Upper lobe of right lung (tissue), 1 donor: Measurements from ENCODE around the gene KCNMA1. TPM values are rescaled to one million over a fixed set of nuclear protein-coding genes. Genes with fewer than 3 reads are reported as not detected.

ENCODE experiments used
- ATAC-seq: fragments of 200-7000 bp; cut with Tn5 transposase; one replicate; pipeline ENCODE4 v1.9.1; 2020; ENCODE audit warnings: mild to moderate bottlenecking, moderate library complexity
- DNase-seq: peaks from one replicate; pipeline ENCODE4 v3.0.0-alpha.2; 2020
- H3K27ac ChIP-seq: fragments of 200-600 bp; one replicate; pipeline ENCODE4 v1.8.0; 2022
- H3K27me3 ChIP-seq: fragments of 200-600 bp; one replicate; pipeline ENCODE4 v1.8.0; 2022; ENCODE audit warnings: mild to moderate bottlenecking
- H3K36me3 ChIP-seq: fragments of 200-600 bp; one replicate; pipeline ENCODE4 v1.8.0; 2022
- H3K4me1 ChIP-seq: fragments of 200-600 bp; one replicate; pipeline ENCODE4 v1.8.0; 2022
- H3K4me3 ChIP-seq: fragments of 200-600 bp; one replicate; pipeline ENCODE4 v1.8.0; 2022; ENCODE audit warnings: mild to moderate bottlenecking
- H3K9me3 ChIP-seq: fragments of 200-600 bp; one replicate; pipeline ENCODE4 v1.8.0; 2022
- intact Hi-C: fragments of 100-400 bp; cut with DNase I; formaldehyde crosslinking; loops from one replicate; pipeline ENCODE4 v1.11.0; 2022
- total RNA-seq: library from RNA; stranded (reverse); fragmentation: NEBNext Ultra II Directional; extraction: Animal tissue kit (Norgen Biotek cat#: 25700); gene quantifications from one replicate; pipeline ENCODE4 v1.2.1, GENCODE V29; 2021
- TF ChIP-seq, protein P1 (sequence below): fragments of 200-600 bp; IDR thresholded peaks from one replicate; pipeline ENCODE4 v1.8.0; 2022; ENCODE audit warnings: antibody characterized with exemption
- donor health status: DM: no; HTN: yes; CAD: no; lungs with severe emphysema.

The KCNMA1 gene
- total RNA-seq, 1 donor from 2014 or later: 26.3 TPM

DNA sequence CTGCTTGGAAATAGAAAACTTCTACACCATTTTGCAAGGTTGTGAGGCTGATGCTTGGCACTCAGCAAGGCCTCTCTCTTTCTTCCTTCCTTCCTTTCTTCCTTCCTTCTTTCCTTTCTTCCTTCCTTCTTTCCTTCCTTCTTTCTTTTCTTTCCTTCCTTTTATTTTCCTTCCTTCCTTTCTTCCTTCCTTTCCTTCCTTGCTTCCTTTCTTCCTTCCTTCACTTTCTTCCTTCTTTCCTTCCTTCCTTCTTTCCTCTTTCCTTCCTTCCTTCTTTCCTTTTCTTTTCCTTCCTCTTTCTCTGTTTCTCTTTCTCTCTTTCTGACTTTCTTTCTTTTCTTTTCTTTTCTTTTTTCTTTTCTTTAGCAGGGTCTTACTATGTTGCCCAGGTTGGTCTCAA lies 460.4 kb downstream of the KCNMA1 start:
- no peaks in the 10 kb centered on the region for H3K27me3 ChIP-seq
- no peaks in the 10 kb centered on the region for H3K9me3 ChIP-seq
- DNase-seq (no peak), ATAC-seq (no peak)
- H3K36me3 ChIP-seq: no peaks in the 10 kb centered on the region
- intact Hi-C loops: loop anchor here (5.0 kb wide), 1 partner anchor 470 kb away; no protein-coding TSS in a partner anchor
- TF ChIP-seq, protein P1, sequence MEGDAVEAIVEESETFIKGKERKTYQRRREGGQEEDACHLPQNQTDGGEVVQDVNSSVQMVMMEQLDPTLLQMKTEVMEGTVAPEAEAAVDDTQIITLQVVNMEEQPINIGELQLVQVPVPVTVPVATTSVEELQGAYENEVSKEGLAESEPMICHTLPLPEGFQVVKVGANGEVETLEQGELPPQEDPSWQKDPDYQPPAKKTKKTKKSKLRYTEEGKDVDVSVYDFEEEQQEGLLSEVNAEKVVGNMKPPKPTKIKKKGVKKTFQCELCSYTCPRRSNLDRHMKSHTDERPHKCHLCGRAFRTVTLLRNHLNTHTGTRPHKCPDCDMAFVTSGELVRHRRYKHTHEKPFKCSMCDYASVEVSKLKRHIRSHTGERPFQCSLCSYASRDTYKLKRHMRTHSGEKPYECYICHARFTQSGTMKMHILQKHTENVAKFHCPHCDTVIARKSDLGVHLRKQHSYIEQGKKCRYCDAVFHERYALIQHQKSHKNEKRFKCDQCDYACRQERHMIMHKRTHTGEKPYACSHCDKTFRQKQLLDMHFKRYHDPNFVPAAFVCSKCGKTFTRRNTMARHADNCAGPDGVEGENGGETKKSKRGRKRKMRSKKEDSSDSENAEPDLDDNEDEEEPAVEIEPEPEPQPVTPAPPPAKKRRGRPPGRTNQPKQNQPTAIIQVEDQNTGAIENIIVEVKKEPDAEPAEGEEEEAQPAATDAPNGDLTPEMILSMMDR: no peak
- no peak overlapping the region for H3K4me3 ChIP-seq
- H3K27ac ChIP-seq: no peak overlapping the region
- H3K4me1 ChIP-seq: no peaks in the 10 kb centered on the region

DNA sequence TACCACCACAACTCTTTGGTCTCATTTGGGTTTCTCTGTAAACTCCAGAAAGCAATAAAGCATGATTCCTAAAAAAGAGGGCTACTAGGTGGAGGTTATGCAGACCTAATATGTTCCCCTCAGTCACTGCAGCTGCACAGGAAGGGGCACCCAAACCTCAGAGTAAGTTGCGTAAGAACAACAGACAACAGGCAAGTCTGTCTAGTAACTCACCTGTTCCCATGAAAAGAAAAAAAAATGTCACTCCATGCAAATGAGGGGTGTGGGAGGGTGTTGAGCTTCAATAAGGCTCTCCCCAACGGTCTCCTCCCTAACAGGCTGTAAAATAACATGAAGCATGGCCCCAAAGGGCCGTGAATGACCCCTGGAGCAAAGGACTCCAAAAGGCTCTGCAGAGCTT lies 461.4 kb downstream of the KCNMA1 start:
- H3K36me3 ChIP-seq: no peaks in the 10 kb centered on the region
- no peaks in the 10 kb centered on the region for H3K9me3 ChIP-seq
- no peak overlapping the region for H3K27ac ChIP-seq
- intact Hi-C loops: loop anchor here (5.0 kb wide), 1 partner anchor 471 kb away; no protein-coding TSS in a partner anchor
- no peak overlapping the region for H3K4me3 ChIP-seq
- no peaks in the 10 kb centered on the region for H3K27me3 ChIP-seq
- TF ChIP-seq, protein P1: no peak
- no peaks in the 10 kb centered on the region for H3K4me1 ChIP-seq
- DNase-seq (no peak), ATAC-seq (no peak)

DNA sequence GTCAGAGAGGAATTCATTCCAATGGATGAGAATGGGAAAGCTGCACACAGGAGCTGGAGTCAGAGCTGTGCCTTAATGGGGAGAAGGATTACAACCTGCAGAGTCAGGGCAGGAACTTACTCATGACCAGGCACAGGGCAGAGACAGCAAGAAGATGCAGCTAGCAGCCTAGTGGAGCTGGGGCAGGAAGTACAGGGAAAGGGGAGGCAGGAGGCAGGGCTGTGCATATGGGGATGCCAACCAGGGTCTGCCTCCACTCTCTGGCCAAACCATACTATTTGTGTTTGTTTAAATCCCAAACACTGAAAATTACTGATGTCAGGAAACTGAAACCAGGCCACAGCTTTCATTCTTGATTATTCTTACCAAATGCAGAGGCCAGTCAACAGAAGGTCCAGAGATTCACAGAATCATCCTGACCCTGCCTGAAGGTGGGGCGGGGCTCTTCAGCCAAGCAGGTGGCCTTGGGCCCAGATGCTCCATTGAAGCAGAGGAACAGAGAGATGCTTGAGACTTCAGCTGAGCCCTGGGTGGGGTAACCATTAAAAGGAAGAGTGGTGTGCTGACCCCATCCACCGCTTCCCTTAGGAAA lies 461.9 kb downstream of the KCNMA1 start:
- no peaks in the 10 kb centered on the region for H3K27me3 ChIP-seq
- no peaks in the 10 kb centered on the region for H3K9me3 ChIP-seq
- no peaks in the 10 kb centered on the region for H3K4me1 ChIP-seq
- no peak for DNase-seq
- TF ChIP-seq, protein P1: no peak
- intact Hi-C loops: loop anchor here (5.0 kb wide), 1 partner anchor 472 kb away; no protein-coding TSS in a partner anchor
- no peak for ATAC-seq
- H3K36me3 ChIP-seq: no peaks in the 10 kb centered on the region
- no peak overlapping the region for H3K27ac ChIP-seq
- H3K4me3 ChIP-seq: no peak overlapping the region

DNA sequence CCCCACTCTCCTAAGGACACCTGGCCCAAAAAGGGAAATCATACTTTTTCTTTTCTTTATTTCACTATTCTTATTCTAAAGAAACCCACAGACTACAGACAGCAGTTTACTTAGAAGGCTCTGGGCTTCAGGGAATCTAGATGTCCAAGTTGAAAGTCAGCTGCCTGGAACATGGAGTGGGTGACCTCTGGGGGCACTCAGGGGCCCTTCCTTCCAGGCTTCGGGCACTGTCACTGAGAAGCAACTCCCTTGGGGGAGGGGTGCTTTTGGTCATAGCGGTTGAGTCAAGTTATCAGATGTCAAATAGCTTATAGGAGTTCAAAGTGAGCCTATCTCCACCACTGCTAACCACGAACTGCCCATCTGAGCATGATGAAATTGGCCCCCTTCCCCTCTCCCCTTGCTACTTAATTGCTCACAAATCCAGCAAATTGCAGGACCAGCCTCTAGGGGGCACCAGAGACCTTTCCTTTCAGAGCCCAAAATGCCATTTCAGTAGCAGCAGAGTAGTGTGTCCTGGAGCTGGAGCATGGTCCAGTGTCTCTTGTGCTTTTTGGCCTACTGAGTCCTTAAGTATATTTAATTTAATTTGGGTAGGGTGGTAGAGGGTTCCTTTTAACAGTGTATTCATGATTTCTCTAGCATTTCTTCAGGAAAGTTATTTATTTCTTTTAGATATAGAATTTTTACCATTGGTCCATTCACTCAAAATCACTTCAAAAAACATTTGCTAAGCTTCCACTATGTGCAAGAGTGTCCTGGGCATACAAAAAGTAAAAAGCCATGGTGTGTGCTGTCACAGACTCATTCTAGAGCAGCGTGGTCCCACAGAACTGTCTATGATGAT lies 463.8 kb downstream of the KCNMA1 start:
- ATAC-seq: peak; percentile 94
- H3K4me3 ChIP-seq: no peak overlapping the region
- H3K36me3 ChIP-seq: no peaks in the 10 kb centered on the region
- no peaks in the 10 kb centered on the region for H3K9me3 ChIP-seq
- no peaks in the 10 kb centered on the region for H3K4me1 ChIP-seq
- DNase-seq: peak; percentile 67
- intact Hi-C loops: no loop called here
- TF ChIP-seq, protein P1: peak; percentile 86
- H3K27me3 ChIP-seq: no peaks in the 10 kb centered on the region
- no peak overlapping the region for H3K27ac ChIP-seq

DNA sequence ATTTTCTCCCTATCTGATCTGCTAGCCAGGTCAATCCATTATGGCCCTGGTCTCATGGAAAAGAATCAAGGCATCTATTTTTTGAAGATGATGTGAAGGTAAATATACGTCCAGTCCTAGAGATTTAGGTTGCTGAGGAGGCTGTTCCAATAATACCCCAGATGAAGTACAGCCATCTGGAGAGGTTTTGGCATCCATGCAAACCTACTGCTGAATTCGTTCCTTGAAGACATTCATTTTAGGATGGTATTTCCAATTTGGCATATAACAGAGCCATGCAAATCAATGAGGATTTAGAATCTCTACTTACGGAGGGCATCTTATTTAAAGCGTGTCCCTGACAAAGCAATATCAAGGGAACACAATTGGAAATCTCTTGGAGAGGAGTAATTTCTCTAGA lies 465.5 kb downstream of the KCNMA1 start:
- H3K4me1 ChIP-seq: no peaks in the 10 kb centered on the region
- H3K36me3 ChIP-seq: no peaks in the 10 kb centered on the region
- H3K4me3 ChIP-seq: no peak overlapping the region
- TF ChIP-seq, protein P1: no peak
- no peak for ATAC-seq
- DNase-seq: no peak
- no peak overlapping the region for H3K27ac ChIP-seq
- intact Hi-C loops: no loop called here
- H3K9me3 ChIP-seq: no peaks in the 10 kb centered on the region
- H3K27me3 ChIP-seq: no peaks in the 10 kb centered on the region
